Transverse colon (tissue), 4 donors: ENCODE results near the gene GRIK4. TPM values are rescaled to one million over a fixed set of nuclear protein-coding genes. Genes with fewer than 3 reads are reported as not detected.

Source experiments
- DNase-seq: peaks from one replicate; pipeline ENCODE4 v3.0.0-alpha.2; 2019
- H3K27ac ChIP-seq, 4 donors: fragments of 200-600 bp; sonication (generic); 2 replicates each; pipeline ENCODE4 v1.5.1; 2016 to 2018; ENCODE audit warnings: inconsistent platforms in 4 of 4
- H3K27me3 ChIP-seq: fragments of 200-600 bp; sonication (generic); 2 replicates; pipeline ENCODE4 v1.5.1; 2017; ENCODE audit warnings: inconsistent platforms
- H3K36me3 ChIP-seq, 4 donors: fragments of 200-600 bp; sonication (generic); 2 replicates each; pipeline ENCODE4 v1.5.1; 2017 to 2019; ENCODE audit warnings: inconsistent platforms in 4 of 4
- H3K4me1 ChIP-seq, 4 donors: fragments of 200-600 bp; sonication (generic); 2 replicates each; pipeline ENCODE4 v1.5.1; 2017 to 2020; ENCODE audit warnings: inconsistent platforms in 4 of 4
- H3K4me3 ChIP-seq, 4 donors: fragments of 200-600 bp; sonication (generic); 1 replicate in 1 of 4; 2 replicates in 3 of 4; pipeline versions ENCODE4 v1.5.1 to v1.6.1; 2017 to 2019; ENCODE audit warnings: inconsistent platforms in 4 of 4
- H3K9me3 ChIP-seq, 2 donors: fragments of 200-600 bp; sonication (generic); 2 replicates each; pipeline ENCODE4 v1.5.1; 2017 to 2019; ENCODE audit warnings: inconsistent platforms in 2 of 2
- CTCF ChIP-seq, 5 experiments: fragments of 200-600 bp in 3 of 5; fragments of 450-650 bp in 2 of 5; sonication (generic) in 3 of 5; IDR thresholded peaks; 1 replicate in 2 of 5; 2 replicates in 3 of 5; pipeline ENCODE4 v1.5.1; 2016 to 2017; ENCODE audit warnings: antibody characterized with exemption in 5 of 5, inconsistent platforms in 3 of 5, mild to moderate bottlenecking in 2 of 5, moderate library complexity in 1 of 5
- EP300 ChIP-seq: sonication (generic); formaldehyde crosslinking; IDR thresholded peaks from one replicate; pipeline ENCODE4 v1.6.1; 2017; ENCODE audit warnings: antibody characterized with exemption, low read depth
- POLR2A ChIP-seq: fragments of 450-650 bp; IDR thresholded peaks from one replicate; pipeline ENCODE4 v1.6.1; 2016; ENCODE audit warnings: antibody characterized with exemption, mild to moderate bottlenecking, moderate library complexity
- POLR2AphosphoS5 ChIP-seq, 3 donors: sonication (generic); formaldehyde crosslinking; IDR thresholded peaks; one replicate each; pipeline ENCODE4 v1.6.1; 2016; ENCODE audit warnings: antibody characterized with exemption in 3 of 3
- WGBS, 2 donors: methylation state at CpG; one replicate each; pipeline ENCODE4 v1.1.5; 2018; ENCODE audit warnings: low coverage in 1 of 2; 5-methylcytosine and 5-hydroxymethylcytosine counted together
- in situ Hi-C, 4 donors: fragments of 200-750 bp; cut with MboI; loops; one replicate each; pipeline versions ENCODE4 v1.15.0 to v1.15.1; 2017; ENCODE audit warnings: low sequenced_read_pairs in 3 of 4, low pct_ligation_motif_present in 1 of 4, low pct_unique_long_range_greater_than_20kb in 1 of 4
- intact Hi-C: fragments of 100-400 bp; cut with DNase I; formaldehyde crosslinking; loops from one replicate; pipeline ENCODE4 v1.15.1; 2023; ENCODE audit warnings: low total_unique reads
- total RNA-seq, 4 donors: library from RNA; depleted of rRNA; stranded (reverse); fragments of >200 nt; gene quantifications; one replicate each; pipeline ENCODE4 v1.1.0, GENCODE V29; 2016

GRIK4 gene
- total RNA-seq, 4 donors from 2014 or later: 2.6 TPM; not detected in 3

DNA sequence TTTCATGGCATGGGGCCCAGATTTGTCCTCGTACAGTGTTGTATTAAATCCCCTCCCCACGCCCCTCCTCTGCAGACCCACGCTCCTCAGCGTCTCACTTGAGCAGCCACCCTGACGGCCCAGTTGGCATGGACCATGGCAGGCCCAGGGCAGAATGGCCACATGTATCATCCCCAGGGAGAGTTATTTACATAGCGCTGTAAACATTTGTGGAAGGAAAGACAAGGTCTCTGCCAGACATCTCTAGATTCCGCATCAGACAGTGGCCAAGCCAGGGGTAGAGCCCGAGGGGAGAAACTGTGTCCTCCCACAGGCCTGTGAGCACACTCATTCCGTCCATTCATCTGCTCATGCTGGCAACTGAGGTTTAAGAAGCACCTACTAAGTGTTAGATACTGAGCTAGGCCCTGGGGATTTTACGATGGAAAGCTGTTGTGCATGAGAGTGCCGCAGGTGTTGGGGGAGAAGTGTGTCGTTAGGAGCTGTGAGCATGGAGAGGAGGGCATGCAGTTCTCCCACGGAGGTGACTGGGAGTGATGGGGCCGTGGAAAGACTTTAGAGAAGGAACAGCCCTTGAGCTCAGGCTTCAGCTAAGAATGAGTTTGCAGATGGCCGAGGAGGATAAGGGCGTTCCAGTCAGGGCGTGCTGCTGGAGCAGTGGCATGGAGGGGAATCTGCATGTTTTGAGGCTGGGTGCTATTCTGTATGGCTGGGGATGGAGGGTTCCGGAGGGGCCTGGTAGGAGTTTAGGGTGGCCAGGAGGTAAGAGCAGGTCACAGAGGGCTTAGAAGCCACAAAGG is 94.9 kb downstream of the GRIK4 start:
- Histone ChIP-seq H3K36me3 (no peaks in the 10 kb centered on the region), H3K27me3 (no peaks in the 10 kb centered on the region), H3K9me3 (no peaks in the 10 kb centered on the region), H3K4me3 (no peak overlapping the region), H3K4me1 (peaks cover 0 to 11% (median 4%) of the 10 kb centered on the region in 4 donors), H3K27ac (no peak overlapping the region)
- in situ Hi-C loops (no loop called here), intact Hi-C loops (no loop called here)
- no peak for DNase-seq
- WGBS, 2 donors: 60 to 87% methylated on average over 3 to 18 of the region's 18 CpGs
- no peak for TF ChIP-seq POLR2A
- no peak for TF ChIP-seq EP300
- TF ChIP-seq CTCF (IDR thresholded peaks at IDR 0.05): no peak

GRCh38 chr11:120608061-120608460 is 96.5 kb downstream of the GRIK4 start:
- no peaks in the 10 kb centered on the region for H3K9me3 ChIP-seq
- H3K27ac ChIP-seq: no peak overlapping the region
- H3K27me3 ChIP-seq: no peaks in the 10 kb centered on the region
- TF ChIP-seq EP300 (no peak), CTCF (IDR thresholded peaks at IDR 0.05) (no peak), POLR2A (no peak), POLR2AphosphoS5 (IDR thresholded peaks at IDR 0.05) (no peak)
- intact Hi-C loops: no loop called here
- DNase-seq: no peak
- H3K4me3 ChIP-seq: no peak overlapping the region
- no peaks in the 10 kb centered on the region for H3K36me3 ChIP-seq
- in situ Hi-C loops: no loop called here
- peaks cover 0 to 11% (median 4%) of the 10 kb centered on the region in 4 donors for H3K4me1 ChIP-seq
- WGBS, 2 donors: 77% methylated on average over 2 of the region's 2 CpGs; no CpG with 5 or more reads in 1 of the 2 donors

DNA sequence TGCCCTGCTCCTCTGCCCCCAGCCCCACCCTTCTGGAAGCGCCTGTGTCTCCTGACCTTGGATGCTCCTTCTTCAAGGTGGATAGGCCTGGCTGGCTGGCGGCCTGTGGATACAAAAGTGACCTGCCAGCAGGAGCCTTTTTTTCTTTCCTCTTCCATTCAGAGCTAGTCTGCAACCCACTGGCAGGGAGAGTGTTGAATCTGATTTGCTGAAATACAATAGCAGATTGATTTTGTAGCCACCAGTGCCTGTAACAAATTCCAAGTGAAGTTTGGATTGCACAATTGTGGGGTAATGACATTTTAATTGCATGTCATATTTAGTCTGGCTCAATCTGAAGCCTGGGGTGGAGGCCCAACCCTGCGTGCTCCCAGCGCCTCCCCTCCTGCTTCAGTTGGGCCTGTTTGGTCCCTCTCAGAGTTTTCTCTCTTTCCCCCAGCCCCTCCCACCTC is 97.2 kb downstream of the GRIK4 start:
- Histone ChIP-seq H3K9me3 (no peaks in the 10 kb centered on the region), H3K4me3 (no peak overlapping the region), H3K27me3 (no peaks in the 10 kb centered on the region), H3K36me3 (no peaks in the 10 kb centered on the region), H3K4me1 (peaks cover 0 to 13% (median 4%) of the 10 kb centered on the region in 4 donors), H3K27ac (no peak overlapping the region)
- DNase-seq: peak; percentile 28
- TF ChIP-seq POLR2A: no peak
- WGBS, 2 donors: 50% methylated on average over 4 of the region's 4 CpGs; no CpG with 5 or more reads in 1 of the 2 donors
- intact Hi-C loops: no loop called here
- in situ Hi-C loops: no loop called here

GRCh38 chr11:120610111-120610510 is 98.6 kb downstream of the GRIK4 start:
- H3K4me3 ChIP-seq: no peak overlapping the region
- no peaks in the 10 kb centered on the region for H3K36me3 ChIP-seq
- no peak overlapping the region for H3K27ac ChIP-seq
- 86 to 91% methylated on average over 1 to 8 of the region's 8 CpGs for WGBS, 2 donors
- peaks cover 0 to 13% (median 4%) of the 10 kb centered on the region in 4 donors for H3K4me1 ChIP-seq
- no peaks in the 10 kb centered on the region for H3K9me3 ChIP-seq
- intact Hi-C loops: no loop called here
- no peak for DNase-seq
- no peaks in the 10 kb centered on the region for H3K27me3 ChIP-seq
- no peak for TF ChIP-seq EP300
- no peak for TF ChIP-seq CTCF (IDR thresholded peaks at IDR 0.05)
- TF ChIP-seq POLR2A: no peak
- TF ChIP-seq POLR2AphosphoS5 (IDR thresholded peaks at IDR 0.05): no peak
- in situ Hi-C loops: no loop called here
